HepG2 (cell line): ENCODE measurements around the gene TNFSF8. TPM values are rescaled to one million over a fixed set of nuclear protein-coding genes. Genes with fewer than 3 reads are reported as not detected.
A peak's percentile ranks its signal among the peaks of the same experiment; 100 is the strongest.

Experiments
- DR1 ChIP-seq: sonication (generic); formaldehyde crosslinking; IDR thresholded peaks from 2 replicates; pipeline ENCODE4 v1.8.0; 2021; ENCODE audit warnings: mild to moderate bottlenecking, missing genetic modification reagents, inconsistent platforms
- NFE2L2 ChIP-seq: fragments of 150-350 bp; IDR thresholded peaks from 2 replicates; pipeline ENCODE4 v1.6.1; 2014; ENCODE audit warnings: low read length
- ZBTB38 ChIP-seq: sonication (generic); formaldehyde crosslinking; IDR thresholded peaks from 2 replicates; pipeline ENCODE4 v1.5.1; 2020; ENCODE audit warnings: mild to moderate bottlenecking, missing genetic modification reagents
- ZNF549 ChIP-seq: sonication (generic); formaldehyde crosslinking; IDR thresholded peaks from 2 replicates; pipeline ENCODE4 v1.5.0; 2020; ENCODE audit warnings: missing genetic modification reagents
- polyA plus RNA-seq, 8 experiments: library from polyadenylated mRNA; depleted of rRNA in 3 of 8; stranded (reverse) in 7 of 8; unstranded in 1 of 8; fragments of >200 nt; fragmentation: Illumina TruSeq in 4 of 8; extraction: Trizol in 4 of 8; gene quantifications; 2 replicates each; pipeline versions ENCODE4 v1.2.1 to v1.2.3, GENCODE V29; 2011 to 2016; ENCODE audit warnings: low read depth in 4 of 8, missing spikeins in 1 of 8, mixed read lengths in 1 of 8; ENCODE audit not compliant: insufficient read depth in 1 of 8
- total RNA-seq, 5 experiments: library from RNA; depleted of rRNA; stranded (reverse); fragments of >200 nt; fragmentation: Illumina TruSeq; extraction: Trizol; gene quantifications; 2 replicates each; pipeline ENCODE4 v1.2.3, GENCODE V29; 2016; ENCODE audit warnings: low read depth in 1 of 5
- TF ChIP-seq, protein P1 (sequence below): sonication (generic); formaldehyde crosslinking; IDR thresholded peaks from 2 replicates; pipeline ENCODE4 v1.5.1; 2020; ENCODE audit warnings: mild to moderate bottlenecking, missing genetic modification reagents, borderline replicate concordance
- TF ChIP-seq, protein P2 (sequence below): sonication (generic); formaldehyde crosslinking; IDR thresholded peaks from 2 replicates; pipeline ENCODE4 v1.4.0; 2020; ENCODE audit warnings: missing genetic modification reagents, borderline replicate concordance
- TF ChIP-seq, protein P3 (sequence below): sonication (generic); formaldehyde crosslinking; IDR thresholded peaks from 2 replicates; pipeline ENCODE4 v1.4.0; 2020; ENCODE audit warnings: missing genetic modification reagents, borderline replicate concordance

Gene TNFSF8
- total and polyA plus RNA-seq, 2 of the 13 experiments (the other 11 are each of a cell fraction or from before 2014, with no cell fraction given): not detected

DNA sequence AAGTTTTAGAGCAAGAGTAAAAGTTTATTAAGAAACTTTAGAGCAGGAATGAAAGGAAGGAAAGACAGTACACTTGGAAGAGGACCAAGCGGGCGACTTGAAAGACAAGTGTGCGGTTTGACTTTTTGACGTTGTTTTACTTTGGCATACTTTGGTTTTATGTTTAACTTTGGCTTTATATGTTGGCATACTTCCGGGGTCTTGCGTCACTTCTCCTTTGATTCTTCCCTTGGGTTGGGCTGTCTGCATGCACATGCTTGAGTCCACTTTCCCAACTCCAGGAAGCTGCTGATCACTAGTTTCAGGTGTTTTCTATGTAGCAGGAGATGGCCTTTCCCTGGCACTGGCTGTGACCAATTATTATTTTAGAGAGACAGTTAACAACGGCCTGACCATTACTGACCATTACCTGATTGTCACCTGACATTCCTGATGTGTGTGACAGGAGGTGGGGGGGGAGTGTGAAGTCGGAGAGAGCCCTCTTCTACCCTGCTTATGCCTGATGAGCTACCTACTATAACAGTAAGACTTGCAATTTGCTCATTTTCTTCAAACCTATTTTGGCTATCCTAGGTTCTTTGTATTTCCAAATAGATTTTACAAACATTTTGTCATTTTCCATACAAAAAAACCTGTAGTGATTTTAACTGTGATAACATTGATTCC is 45.5 kb downstream of the TNFSF8 start (continued):
- TF ChIP-seq, protein P1, sequence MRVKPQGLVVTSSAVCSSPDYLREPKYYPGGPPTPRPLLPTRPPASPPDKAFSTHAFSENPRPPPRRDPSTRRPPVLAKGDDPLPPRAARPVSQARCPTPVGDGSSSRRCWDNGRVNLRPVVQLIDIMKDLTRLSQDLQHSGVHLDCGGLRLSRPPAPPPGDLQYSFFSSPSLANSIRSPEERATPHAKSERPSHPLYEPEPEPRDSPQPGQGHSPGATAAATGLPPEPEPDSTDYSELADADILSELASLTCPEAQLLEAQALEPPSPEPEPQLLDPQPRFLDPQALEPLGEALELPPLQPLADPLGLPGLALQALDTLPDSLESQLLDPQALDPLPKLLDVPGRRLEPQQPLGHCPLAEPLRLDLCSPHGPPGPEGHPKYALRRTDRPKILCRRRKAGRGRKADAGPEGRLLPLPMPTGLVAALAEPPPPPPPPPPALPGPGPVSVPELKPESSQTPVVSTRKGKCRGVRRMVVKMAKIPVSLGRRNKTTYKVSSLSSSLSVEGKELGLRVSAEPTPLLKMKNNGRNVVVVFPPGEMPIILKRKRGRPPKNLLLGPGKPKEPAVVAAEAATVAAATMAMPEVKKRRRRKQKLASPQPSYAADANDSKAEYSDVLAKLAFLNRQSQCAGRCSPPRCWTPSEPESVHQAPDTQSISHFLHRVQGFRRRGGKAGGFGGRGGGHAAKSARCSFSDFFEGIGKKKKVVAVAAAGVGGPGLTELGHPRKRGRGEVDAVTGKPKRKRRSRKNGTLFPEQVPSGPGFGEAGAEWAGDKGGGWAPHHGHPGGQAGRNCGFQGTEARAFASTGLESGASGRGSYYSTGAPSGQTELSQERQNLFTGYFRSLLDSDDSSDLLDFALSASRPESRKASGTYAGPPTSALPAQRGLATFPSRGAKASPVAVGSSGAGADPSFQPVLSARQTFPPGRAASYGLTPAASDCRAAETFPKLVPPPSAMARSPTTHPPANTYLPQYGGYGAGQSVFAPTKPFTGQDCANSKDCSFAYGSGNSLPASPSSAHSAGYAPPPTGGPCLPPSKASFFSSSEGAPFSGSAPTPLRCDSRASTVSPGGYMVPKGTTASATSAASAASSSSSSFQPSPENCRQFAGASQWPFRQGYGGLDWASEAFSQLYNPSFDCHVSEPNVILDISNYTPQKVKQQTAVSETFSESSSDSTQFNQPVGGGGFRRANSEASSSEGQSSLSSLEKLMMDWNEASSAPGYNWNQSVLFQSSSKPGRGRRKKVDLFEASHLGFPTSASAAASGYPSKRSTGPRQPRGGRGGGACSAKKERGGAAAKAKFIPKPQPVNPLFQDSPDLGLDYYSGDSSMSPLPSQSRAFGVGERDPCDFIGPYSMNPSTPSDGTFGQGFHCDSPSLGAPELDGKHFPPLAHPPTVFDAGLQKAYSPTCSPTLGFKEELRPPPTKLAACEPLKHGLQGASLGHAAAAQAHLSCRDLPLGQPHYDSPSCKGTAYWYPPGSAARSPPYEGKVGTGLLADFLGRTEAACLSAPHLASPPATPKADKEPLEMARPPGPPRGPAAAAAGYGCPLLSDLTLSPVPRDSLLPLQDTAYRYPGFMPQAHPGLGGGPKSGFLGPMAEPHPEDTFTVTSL: no peak
- TF ChIP-seq, protein P2, sequence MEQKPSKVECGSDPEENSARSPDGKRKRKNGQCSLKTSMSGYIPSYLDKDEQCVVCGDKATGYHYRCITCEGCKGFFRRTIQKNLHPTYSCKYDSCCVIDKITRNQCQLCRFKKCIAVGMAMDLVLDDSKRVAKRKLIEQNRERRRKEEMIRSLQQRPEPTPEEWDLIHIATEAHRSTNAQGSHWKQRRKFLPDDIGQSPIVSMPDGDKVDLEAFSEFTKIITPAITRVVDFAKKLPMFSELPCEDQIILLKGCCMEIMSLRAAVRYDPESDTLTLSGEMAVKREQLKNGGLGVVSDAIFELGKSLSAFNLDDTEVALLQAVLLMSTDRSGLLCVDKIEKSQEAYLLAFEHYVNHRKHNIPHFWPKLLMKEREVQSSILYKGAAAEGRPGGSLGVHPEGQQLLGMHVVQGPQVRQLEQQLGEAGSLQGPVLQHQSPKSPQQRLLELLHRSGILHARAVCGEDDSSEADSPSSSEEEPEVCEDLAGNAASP (CRISPR knock-in tag): peak; percentile 19; the same call in 1 of the 2 replicates
- TF ChIP-seq ZBTB38 (CRISPR knock-in tag) (no peak), NFE2L2 (no peak), ZNF549 (CRISPR knock-in tag) (no peak), DR1 (CRISPR knock-in tag) (no peak)
- TF ChIP-seq, protein P3, sequence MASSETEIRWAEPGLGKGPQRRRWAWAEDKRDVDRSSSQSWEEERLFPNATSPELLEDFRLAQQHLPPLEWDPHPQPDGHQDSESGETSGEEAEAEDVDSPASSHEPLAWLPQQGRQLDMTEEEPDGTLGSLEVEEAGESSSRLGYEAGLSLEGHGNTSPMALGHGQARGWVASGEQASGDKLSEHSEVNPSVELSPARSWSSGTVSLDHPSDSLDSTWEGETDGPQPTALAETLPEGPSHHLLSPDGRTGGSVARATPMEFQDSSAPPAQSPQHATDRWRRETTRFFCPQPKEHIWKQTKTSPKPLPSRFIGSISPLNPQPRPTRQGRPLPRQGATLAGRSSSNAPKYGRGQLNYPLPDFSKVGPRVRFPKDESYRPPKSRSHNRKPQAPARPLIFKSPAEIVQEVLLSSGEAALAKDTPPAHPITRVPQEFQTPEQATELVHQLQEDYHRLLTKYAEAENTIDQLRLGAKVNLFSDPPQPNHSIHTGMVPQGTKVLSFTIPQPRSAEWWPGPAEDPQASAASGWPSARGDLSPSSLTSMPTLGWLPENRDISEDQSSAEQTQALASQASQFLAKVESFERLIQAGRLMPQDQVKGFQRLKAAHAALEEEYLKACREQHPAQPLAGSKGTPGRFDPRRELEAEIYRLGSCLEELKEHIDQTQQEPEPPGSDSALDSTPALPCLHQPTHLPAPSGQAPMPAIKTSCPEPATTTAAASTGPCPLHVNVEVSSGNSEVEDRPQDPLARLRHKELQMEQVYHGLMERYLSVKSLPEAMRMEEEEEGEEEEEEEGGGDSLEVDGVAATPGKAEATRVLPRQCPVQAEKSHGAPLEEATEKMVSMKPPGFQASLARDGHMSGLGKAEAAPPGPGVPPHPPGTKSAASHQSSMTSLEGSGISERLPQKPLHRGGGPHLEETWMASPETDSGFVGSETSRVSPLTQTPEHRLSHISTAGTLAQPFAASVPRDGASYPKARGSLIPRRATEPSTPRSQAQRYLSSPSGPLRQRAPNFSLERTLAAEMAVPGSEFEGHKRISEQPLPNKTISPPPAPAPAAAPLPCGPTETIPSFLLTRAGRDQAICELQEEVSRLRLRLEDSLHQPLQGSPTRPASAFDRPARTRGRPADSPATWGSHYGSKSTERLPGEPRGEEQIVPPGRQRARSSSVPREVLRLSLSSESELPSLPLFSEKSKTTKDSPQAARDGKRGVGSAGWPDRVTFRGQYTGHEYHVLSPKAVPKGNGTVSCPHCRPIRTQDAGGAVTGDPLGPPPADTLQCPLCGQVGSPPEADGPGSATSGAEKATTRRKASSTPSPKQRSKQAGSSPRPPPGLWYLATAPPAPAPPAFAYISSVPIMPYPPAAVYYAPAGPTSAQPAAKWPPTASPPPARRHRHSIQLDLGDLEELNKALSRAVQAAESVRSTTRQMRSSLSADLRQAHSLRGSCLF (CRISPR knock-in tag): no peak
